WTC11 (cell line): ENCODE data around the gene CCDC183. TPM values are rescaled to one million over a fixed set of nuclear protein-coding genes. Genes with fewer than 3 reads are reported as not detected.
"Not testable (repeated sequence)": the region's sequence is repeated elsewhere in the genome, so short reads cannot be mapped to it uniquely, and the experiment has no call there.

Experiments
- ATAC-seq: fragments of 200-7000 bp; cut with Tn5 transposase; 2 replicates; pipeline ENCODE4 v1.10.0; 2021; ENCODE audit warnings: mild to moderate bottlenecking, moderate library complexity
- CTCF ChIA-PET: fragments of 300-600 bp; sonication (Branson Sonifier 250); formaldehyde crosslinking; loops from one replicate; lab custom pipeline; 2021; ENCODE audit warnings: antibody characterized with exemption; lab: Charles Lee
- POLR2A ChIA-PET: fragments of 350-600 bp; sonication (Branson Sonifier 250); formaldehyde crosslinking; loops from one replicate; lab custom pipeline; 2021; ENCODE audit warnings: antibody characterized with exemption; lab: Charles Lee
- DNase-seq: peaks from one replicate; pipeline ENCODE4 v3.0.0; 2021; ENCODE audit warnings: low spot score
- H3K27ac Mint-ChIP-seq: 2 replicates; pipeline ENCODE4 v1.8.0; 2021; ENCODE audit warnings: mixed read lengths
- H3K27me3 Mint-ChIP-seq: 2 replicates; pipeline ENCODE4 v1.8.0; 2021; ENCODE audit warnings: low read depth, mild to moderate bottlenecking, moderate library complexity, mixed read lengths
- H3K36me3 Mint-ChIP-seq: 2 replicates; pipeline ENCODE4 v1.8.0; 2021; ENCODE audit warnings: mixed read lengths
- H3K4me1 Mint-ChIP-seq: 2 replicates; pipeline ENCODE4 v1.8.0; 2022; ENCODE audit warnings: mixed read lengths
- H3K4me3 Mint-ChIP-seq: 2 replicates; pipeline ENCODE4 v1.8.0; 2021; ENCODE audit warnings: mild to moderate bottlenecking, moderate library complexity, mixed read lengths
- H3K9me3 Mint-ChIP-seq: 2 replicates; pipeline ENCODE4 v1.8.0; 2021; ENCODE audit warnings: mixed read lengths
- CBFB ChIP-seq: sonication (generic); formaldehyde crosslinking; IDR thresholded peaks from 2 replicates; pipeline ENCODE4 v1.8.1; 2022; ENCODE audit warnings: mild to moderate bottlenecking, low read depth, missing genetic modification reagents
- CREB1 ChIP-seq: sonication (generic); formaldehyde crosslinking; IDR thresholded peaks from 2 replicates; pipeline ENCODE4 v1.8.0; 2023; ENCODE audit warnings: mild to moderate bottlenecking, missing genetic modification reagents
- FOXK1 ChIP-seq: sonication (generic); formaldehyde crosslinking; IDR thresholded peaks from 2 replicates; pipeline ENCODE4 v1.8.0; 2022; ENCODE audit warnings: mild to moderate bottlenecking, moderate library complexity, missing genetic modification reagents
- NFATC4 ChIP-seq: fragments of 250-450 bp; sonication (Bioruptor Pico); IDR thresholded peaks from 2 replicates; pipeline ENCODE4 v1.9.0; 2021; ENCODE audit warnings: mild to moderate bottlenecking
- RELA ChIP-seq: sonication (generic); formaldehyde crosslinking; IDR thresholded peaks from 2 replicates; pipeline ENCODE4 v1.8.1; 2022; ENCODE audit warnings: missing genetic modification reagents, mild to moderate bottlenecking, borderline replicate concordance
- SP1 ChIP-seq: sonication (generic); formaldehyde crosslinking; conservative IDR thresholded peaks from 2 replicates; pipeline ENCODE4 v1.8.1; 2022; ENCODE audit warnings: missing genetic modification reagents
- ZNF121 ChIP-seq: sonication (generic); formaldehyde crosslinking; IDR thresholded peaks from 2 replicates; pipeline ENCODE4 v1.8.0; 2023; ENCODE audit warnings: missing genetic modification reagents
- ZNF138 ChIP-seq: sonication (generic); formaldehyde crosslinking; conservative IDR thresholded peaks from 2 replicates; pipeline ENCODE4 v1.8.1; 2022; ENCODE audit warnings: mild to moderate bottlenecking, moderate library complexity, missing genetic modification reagents
- total RNA-seq: library from RNA; stranded (reverse); gene quantifications from 3 replicates; pipeline ENCODE4 v1.2.3, GENCODE V29; 2021
- TF ChIP-seq, protein P1 (sequence below): sonication (generic); formaldehyde crosslinking; IDR thresholded peaks from 2 replicates; pipeline ENCODE4 v1.8.1; 2023; ENCODE audit warnings: mild to moderate bottlenecking, moderate library complexity, missing genetic modification reagents
- TF ChIP-seq, protein P2 (sequence below): fragments of 200-600 bp; IDR thresholded peaks from 2 replicates; pipeline ENCODE4 v1.8.0; 2022; ENCODE audit warnings: antibody characterized with exemption
- TF ChIP-seq, protein P3 (sequence below): fragments of 250-450 bp; sonication (Bioruptor Pico); IDR thresholded peaks from 2 replicates; pipeline ENCODE4 v1.9.0; 2021; ENCODE audit warnings: mild to moderate bottlenecking, borderline replicate concordance
- TF ChIP-seq, protein P4 (sequence below): sonication (generic); formaldehyde crosslinking; conservative IDR thresholded peaks from 2 replicates; pipeline ENCODE4 v1.8.1; 2022; ENCODE audit warnings: mild to moderate bottlenecking, missing genetic modification reagents
- TF ChIP-seq, protein P5 (sequence below): sonication (generic); formaldehyde crosslinking; IDR thresholded peaks from 2 replicates; pipeline ENCODE4 v1.8.1; 2023; ENCODE audit warnings: mild to moderate bottlenecking, missing genetic modification reagents, borderline replicate concordance

CCDC183 gene
- total RNA-seq, 1 experiment from 2014 or later, result 2.1 TPM

DNA sequence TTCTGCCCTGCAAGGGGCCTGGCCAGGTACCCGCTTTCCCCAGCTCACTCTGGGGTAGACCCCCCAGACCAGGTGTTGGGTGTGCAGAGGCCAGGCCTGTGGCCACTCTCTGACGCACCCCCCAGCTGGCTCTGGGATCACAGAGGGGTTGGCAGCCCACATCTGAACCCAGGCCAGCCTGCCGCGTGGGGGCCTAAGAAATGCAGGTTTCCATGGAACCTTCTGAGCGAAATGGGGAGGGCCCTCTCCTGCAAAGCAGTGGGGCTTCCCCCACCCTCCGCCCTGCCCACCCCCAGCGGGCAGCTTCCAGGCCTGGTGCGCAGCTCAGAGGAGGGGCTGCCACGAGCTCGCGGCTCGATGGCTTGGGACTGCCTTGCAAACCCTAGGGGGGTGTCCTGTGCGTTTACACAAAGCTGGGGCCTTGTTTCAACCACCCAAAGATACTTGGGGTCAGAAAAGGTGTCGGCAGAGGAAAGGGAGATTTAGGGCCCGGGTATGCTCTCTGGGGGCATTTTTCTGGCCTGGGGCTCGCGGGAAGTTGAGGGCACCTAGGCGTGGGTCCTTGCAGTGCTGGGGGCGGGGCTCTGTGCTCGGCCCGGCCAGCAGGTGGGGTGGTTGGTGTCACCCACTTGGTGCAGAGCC lies 47.1 kb downstream of the CCDC183 start:
- H3K27ac Mint-ChIP-seq, H3K9me3 Mint-ChIP-seq, DNase-seq, POLR2A ChIA-PET, H3K27me3 Mint-ChIP-seq, ATAC-seq, H3K36me3 Mint-ChIP-seq: not testable (repeated sequence)
- Mint-ChIP-seq H3K4me1 (peaks cover 23% of the 10 kb centered on the region), H3K4me3 (peak overlapping the region; percentile 35)
- CTCF ChIA-PET, result interaction anchor here (0.6 to 5.9 kb wide), 32 partner anchors 8 to 358 kb away, joined by 3 to 64 read pairs (median 6); partner anchors contain the start of genes CLIC3, NPDC1, RABL6 and TMEM141

DNA sequence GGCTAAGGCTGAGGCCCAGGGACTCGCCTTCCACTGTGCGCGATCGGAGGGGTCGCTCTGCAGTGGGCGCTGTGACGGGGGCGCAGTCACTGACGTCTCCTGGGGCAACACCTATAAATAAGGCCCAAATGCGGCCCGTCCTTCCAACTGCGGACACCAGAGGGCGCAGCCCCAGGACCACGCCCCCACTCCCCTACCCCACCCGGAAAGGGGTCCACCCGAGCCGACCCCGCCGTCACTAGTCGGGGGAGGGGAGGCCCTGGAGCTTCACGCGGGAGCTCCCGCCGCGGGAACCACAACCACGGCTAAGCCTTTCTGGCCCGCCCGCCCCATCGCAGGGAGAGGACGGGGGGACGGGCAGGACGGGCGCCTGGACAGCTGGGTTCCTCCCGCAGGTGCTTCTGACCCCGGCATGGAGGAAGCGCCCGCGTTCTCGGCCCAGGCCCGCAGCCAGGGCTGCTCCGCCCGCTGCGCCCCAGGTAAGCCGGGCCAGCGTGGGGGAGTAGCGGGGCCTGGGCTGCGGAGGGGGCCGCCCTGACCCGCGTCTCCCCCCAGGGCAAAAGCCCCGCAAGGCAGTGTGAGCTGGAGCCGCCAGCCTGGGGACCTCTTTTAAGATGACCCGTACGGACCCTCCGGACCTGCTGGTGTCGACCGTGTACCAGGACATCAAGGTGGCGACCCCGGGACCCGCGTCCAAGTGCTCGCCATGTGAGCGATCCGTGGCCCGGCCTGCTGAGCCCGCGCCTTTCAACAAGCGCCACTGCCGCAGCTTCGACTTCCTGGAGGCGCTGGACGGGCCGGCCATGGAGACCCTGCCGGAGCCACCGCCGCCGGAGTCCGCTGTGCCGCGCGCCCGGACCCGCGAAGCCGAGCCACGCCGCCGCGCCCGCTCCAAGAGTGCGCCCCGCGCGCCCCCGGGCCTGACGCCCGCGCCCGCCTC lies 47.9 kb downstream of the CCDC183 start:
- TF ChIP-seq RELA (CRISPR knock-in tag) (peak; percentile 14; the same call in 1 of the 2 replicates), SP1 (CRISPR knock-in tag) (0 out of 2 replicates have a peak, but pooled peaks have one; percentile 44), ZNF121 (peak; percentile 76)
- TF ChIP-seq, protein P1, sequence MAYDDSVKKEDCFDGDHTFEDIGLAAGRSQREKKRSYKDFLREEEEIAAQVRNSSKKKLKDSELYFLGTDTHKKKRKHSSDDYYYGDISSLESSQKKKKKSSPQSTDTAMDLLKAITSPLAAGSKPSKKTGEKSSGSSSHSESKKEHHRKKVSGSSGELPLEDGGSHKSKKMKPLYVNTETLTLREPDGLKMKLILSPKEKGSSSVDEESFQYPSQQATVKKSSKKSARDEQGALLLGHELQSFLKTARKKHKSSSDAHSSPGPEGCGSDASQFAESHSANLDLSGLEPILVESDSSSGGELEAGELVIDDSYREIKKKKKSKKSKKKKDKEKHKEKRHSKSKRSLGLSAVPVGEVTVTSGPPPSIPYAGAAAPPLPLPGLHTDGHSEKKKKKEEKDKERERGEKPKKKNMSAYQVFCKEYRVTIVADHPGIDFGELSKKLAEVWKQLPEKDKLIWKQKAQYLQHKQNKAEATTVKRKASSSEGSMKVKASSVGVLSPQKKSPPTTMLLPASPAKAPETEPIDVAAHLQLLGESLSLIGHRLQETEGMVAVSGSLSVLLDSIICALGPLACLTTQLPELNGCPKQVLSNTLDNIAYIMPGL (CRISPR knock-in tag), result 0 out of 2 replicates have a peak, but pooled peaks have one; percentile 61
- TF ChIP-seq, protein P2, sequence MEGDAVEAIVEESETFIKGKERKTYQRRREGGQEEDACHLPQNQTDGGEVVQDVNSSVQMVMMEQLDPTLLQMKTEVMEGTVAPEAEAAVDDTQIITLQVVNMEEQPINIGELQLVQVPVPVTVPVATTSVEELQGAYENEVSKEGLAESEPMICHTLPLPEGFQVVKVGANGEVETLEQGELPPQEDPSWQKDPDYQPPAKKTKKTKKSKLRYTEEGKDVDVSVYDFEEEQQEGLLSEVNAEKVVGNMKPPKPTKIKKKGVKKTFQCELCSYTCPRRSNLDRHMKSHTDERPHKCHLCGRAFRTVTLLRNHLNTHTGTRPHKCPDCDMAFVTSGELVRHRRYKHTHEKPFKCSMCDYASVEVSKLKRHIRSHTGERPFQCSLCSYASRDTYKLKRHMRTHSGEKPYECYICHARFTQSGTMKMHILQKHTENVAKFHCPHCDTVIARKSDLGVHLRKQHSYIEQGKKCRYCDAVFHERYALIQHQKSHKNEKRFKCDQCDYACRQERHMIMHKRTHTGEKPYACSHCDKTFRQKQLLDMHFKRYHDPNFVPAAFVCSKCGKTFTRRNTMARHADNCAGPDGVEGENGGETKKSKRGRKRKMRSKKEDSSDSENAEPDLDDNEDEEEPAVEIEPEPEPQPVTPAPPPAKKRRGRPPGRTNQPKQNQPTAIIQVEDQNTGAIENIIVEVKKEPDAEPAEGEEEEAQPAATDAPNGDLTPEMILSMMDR, result peak; percentile 88
- Mint-ChIP-seq H3K4me1 (peaks cover 23% of the 10 kb centered on the region), H3K4me3 (peak overlapping the region; percentile 36)
- H3K27me3 Mint-ChIP-seq, H3K27ac Mint-ChIP-seq, POLR2A ChIA-PET, H3K36me3 Mint-ChIP-seq, H3K9me3 Mint-ChIP-seq: not testable (repeated sequence)
- CTCF ChIA-PET, result interaction anchor here (0.5 to 5.9 kb wide), 19 partner anchors 9 to 416 kb away, joined by 3 to 64 read pairs (median 7); partner anchors contain the start of genes RABL6, TMEM141 and TRAF2
- DNase-seq (peak; percentile 87), ATAC-seq (peak; percentile 3)

DNA sequence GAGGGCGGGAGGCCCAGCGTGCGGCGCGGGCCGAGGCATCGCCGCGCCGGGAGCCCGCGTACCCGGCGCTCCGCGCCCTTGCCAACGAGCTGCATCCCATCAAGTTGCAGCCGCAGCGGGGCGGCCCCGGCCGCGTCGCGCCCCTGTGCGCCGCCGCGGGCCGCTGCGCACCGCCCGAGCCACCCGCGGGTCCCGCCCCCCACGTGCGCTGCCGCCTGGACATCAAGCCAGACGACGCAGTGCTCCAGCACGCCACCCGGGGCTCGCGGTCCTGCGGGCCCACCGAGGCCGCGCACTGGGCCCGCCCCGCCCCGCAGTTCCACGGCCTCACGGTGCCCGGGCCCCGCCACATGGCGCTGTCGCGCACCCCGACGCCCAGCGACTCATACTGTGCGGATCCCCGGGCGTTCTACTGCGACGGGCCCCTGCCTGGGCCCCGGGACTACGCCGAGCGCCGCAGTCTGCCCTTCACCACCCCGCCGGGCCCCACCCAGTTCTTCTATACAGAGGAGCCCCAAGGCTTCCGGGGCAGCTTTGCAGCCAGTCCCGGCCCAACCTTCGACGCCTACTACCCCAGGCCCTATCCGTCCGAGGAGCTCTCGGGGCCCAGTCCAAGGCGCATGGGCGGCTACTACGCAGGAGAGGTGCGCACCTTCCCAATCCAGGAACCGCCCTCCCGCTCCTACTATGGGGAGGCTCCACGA lies 48.8 kb downstream of the CCDC183 start:
- Mint-ChIP-seq H3K9me3 (no peaks in the 10 kb centered on the region), H3K4me1 (peaks cover 23% of the 10 kb centered on the region), H3K4me3 (no peak overlapping the region), H3K27me3 (peaks cover 3% of the 10 kb centered on the region), H3K27ac (no peak overlapping the region), H3K36me3 (no peaks in the 10 kb centered on the region)
- no peak for ATAC-seq
- CTCF ChIA-PET, result interaction anchor here (0.7 to 5.9 kb wide), 9 partner anchors 23 to 190 kb away, joined by 4 to 64 read pairs (median 8); partner anchors contain the start of genes RABL6, TMEM141 and TRAF2
- POLR2A ChIA-PET, result interaction anchor here (0.5 kb wide), 1 partner anchor 159 kb away, joined by 5 read pairs; no protein-coding TSS in a partner anchor
- DNase-seq, result no peak
- TF ChIP-seq CREB1 (CRISPR knock-in tag) (no peak), FOXK1 (CRISPR knock-in tag) (no peak), ZNF138 (no peak), CBFB (CRISPR knock-in tag) (no peak), NFATC4 (CRISPR knock-in tag) (no peak)
- TF ChIP-seq, protein P3, sequence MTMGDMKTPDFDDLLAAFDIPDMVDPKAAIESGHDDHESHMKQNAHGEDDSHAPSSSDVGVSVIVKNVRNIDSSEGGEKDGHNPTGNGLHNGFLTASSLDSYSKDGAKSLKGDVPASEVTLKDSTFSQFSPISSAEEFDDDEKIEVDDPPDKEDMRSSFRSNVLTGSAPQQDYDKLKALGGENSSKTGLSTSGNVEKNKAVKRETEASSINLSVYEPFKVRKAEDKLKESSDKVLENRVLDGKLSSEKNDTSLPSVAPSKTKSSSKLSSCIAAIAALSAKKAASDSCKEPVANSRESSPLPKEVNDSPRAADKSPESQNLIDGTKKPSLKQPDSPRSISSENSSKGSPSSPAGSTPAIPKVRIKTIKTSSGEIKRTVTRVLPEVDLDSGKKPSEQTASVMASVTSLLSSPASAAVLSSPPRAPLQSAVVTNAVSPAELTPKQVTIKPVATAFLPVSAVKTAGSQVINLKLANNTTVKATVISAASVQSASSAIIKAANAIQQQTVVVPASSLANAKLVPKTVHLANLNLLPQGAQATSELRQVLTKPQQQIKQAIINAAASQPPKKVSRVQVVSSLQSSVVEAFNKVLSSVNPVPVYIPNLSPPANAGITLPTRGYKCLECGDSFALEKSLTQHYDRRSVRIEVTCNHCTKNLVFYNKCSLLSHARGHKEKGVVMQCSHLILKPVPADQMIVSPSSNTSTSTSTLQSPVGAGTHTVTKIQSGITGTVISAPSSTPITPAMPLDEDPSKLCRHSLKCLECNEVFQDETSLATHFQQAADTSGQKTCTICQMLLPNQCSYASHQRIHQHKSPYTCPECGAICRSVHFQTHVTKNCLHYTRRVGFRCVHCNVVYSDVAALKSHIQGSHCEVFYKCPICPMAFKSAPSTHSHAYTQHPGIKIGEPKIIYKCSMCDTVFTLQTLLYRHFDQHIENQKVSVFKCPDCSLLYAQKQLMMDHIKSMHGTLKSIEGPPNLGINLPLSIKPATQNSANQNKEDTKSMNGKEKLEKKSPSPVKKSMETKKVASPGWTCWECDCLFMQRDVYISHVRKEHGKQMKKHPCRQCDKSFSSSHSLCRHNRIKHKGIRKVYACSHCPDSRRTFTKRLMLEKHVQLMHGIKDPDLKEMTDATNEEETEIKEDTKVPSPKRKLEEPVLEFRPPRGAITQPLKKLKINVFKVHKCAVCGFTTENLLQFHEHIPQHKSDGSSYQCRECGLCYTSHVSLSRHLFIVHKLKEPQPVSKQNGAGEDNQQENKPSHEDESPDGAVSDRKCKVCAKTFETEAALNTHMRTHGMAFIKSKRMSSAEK (CRISPR knock-in tag), result no peak
- TF ChIP-seq, protein P4, sequence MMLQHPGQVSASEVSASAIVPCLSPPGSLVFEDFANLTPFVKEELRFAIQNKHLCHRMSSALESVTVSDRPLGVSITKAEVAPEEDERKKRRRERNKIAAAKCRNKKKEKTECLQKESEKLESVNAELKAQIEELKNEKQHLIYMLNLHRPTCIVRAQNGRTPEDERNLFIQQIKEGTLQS, result no peak
- TF ChIP-seq, protein P5, sequence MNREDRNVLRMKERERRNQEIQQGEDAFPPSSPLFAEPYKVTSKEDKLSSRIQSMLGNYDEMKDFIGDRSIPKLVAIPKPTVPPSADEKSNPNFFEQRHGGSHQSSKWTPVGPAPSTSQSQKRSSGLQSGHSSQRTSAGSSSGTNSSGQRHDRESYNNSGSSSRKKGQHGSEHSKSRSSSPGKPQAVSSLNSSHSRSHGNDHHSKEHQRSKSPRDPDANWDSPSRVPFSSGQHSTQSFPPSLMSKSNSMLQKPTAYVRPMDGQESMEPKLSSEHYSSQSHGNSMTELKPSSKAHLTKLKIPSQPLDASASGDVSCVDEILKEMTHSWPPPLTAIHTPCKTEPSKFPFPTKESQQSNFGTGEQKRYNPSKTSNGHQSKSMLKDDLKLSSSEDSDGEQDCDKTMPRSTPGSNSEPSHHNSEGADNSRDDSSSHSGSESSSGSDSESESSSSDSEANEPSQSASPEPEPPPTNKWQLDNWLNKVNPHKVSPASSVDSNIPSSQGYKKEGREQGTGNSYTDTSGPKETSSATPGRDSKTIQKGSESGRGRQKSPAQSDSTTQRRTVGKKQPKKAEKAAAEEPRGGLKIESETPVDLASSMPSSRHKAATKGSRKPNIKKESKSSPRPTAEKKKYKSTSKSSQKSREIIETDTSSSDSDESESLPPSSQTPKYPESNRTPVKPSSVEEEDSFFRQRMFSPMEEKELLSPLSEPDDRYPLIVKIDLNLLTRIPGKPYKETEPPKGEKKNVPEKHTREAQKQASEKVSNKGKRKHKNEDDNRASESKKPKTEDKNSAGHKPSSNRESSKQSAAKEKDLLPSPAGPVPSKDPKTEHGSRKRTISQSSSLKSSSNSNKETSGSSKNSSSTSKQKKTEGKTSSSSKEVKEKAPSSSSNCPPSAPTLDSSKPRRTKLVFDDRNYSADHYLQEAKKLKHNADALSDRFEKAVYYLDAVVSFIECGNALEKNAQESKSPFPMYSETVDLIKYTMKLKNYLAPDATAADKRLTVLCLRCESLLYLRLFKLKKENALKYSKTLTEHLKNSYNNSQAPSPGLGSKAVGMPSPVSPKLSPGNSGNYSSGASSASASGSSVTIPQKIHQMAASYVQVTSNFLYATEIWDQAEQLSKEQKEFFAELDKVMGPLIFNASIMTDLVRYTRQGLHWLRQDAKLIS (CRISPR knock-in tag), result no peak
